HG02852 (cell line): ENCODE data around the gene KANSL2.

Experiments used
- ATAC-seq: cut with Tn5 transposase; IDR thresholded peaks from one replicate; pipeline ENCODE4 v1.9.1; 2021; ENCODE audit warnings: mild to moderate bottlenecking, moderate library complexity; ENCODE audit not compliant: unreplicated experiment

The KANSL2 gene

DNA sequence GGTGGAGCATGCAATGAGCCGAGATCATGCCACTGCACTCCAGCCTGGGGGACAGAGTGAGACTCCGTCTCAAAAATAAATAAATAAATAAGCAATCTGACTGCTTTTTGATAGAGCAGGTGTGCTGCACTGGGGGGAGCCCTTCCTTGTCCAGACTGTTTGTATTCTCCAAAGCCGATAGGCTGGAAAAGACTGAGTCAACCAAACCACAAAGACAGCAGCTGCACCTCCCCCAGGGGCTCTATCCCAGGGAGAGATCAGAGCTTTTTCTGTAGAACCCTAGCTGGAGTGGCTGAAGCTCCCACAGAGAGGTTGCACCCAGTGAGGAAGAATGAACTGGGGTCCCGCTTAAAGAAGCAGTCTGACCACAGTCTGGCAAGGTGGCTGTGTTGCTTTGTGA lies 66.4 kb downstream of the KANSL2 start:
- ATAC-seq = no peak

DNA sequence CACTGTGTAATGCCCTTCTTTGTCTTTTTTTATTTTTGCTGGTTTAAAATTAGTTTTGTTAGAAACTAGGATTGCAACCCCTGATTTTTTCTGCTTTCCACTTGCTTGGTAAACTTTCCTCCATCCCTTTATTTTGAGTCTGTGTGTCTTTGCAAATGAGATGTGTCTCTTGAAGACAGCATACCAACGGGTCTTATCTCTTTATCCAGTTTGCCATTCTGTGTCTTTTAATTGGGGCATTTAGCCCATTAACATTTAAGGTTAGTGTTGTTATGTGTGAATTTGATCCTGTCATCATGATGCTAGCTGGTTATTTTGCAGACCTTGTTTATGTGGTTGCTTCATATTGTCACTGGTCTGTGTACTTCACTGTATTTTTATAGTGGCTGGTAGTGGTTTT lies 68.7 kb downstream of the KANSL2 start:
- no peak for ATAC-seq
